Islet precursor cell (in vitro differentiated cells): ENCODE measurements around the gene FAM120B.

ENCODE experiments used
- DNase-seq: peaks from one replicate; pipeline ENCODE4 v3.0.0-alpha.2; 2018

The FAM120B gene

DNA sequence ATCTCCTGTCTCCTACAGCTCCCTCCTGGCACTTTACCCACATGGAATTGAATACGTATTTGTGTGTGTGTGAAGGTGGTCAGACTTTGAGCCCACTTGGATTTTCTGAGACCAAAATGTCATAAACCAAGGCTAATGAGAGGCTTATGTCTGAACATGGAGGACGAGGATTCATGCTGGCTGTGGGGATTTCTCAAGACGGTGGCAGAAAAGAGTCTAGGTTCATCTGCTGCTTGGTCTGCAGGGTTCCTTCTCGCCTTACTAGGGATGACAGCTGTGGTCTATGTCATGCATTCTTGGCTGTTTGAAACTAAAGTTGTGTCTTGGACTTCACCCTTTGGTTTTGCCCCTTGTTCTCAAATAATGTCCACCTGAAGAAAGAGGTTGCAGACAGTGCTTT is 58.6 kb downstream of the FAM120B start:
- DNase-seq = no peak

DNA sequence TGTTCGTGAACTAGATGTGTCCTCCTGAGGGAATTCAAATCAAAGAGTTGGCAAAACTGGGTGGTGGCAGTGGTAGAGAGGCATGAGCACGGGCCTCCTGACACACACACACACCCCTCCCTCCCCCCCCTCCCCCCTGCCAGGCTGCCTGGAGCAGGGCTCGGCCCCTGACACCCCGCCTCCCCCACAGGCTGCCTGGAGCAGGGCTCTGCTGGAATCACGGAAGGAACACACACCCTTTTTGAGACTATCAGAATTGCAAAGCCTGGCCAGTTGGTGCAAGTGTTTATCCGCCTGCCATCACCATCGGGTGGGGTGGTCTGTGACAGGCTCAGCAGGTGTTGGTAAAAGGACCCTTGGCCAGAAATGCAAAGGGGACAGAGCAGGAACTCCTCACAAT is 59.0 kb downstream of the FAM120B start:
- no peak for DNase-seq

DNA sequence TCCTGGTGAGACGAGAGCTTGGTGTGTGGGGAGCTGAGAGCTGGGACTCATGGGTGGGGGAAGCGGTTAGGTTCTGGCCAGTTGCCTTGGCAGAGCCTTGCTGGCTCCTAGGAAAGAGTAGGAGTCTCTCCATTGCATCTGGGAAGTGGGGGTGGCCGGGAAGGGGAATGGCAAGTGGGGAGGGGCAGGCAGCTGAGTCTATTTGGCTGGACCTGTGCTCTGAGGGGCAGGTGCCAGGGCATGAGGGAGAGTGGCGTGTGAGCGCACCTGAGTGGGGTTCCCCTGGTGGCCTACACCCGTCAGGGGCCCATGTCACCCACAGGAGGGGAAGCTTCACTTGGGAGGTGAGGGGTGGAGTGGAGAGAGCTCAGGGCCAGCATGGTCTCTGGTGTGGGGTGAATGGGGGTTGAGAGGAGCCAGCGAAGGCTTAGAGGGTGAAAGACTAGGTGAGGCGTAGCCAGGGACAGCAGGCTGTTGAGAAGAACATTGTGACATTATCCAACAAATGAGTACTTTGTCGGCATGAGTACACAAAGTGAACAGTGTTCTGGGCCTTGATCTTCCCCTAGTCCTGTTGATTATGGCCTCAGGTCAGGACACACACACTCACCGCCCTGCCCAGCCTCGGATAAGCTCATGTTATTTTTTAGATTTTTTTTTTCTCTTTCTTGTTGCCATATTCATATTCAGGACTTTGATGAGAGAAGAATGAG is 59.8 kb downstream of the FAM120B start:
- no peak for DNase-seq

DNA sequence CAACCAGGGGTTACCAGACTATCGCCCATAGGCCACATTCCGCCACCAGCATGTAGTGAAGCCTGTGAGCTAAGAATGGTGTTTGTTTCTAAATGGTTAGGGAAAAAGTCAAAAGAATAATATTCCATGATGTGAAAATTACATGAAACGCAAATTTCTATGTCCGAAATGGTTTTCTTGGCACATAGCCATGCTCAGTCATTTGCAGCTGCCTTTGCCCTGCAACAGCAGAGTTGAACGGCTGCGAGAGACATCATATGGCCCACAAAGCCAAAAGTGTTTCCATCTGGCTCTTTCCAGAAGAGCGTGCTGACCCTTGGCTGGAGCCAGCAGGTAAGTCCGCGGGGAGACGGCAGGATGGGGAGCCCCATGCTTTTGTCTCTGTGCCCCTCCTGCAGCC is 60.7 kb downstream of the FAM120B start:
- DNase-seq = no peak

DNA sequence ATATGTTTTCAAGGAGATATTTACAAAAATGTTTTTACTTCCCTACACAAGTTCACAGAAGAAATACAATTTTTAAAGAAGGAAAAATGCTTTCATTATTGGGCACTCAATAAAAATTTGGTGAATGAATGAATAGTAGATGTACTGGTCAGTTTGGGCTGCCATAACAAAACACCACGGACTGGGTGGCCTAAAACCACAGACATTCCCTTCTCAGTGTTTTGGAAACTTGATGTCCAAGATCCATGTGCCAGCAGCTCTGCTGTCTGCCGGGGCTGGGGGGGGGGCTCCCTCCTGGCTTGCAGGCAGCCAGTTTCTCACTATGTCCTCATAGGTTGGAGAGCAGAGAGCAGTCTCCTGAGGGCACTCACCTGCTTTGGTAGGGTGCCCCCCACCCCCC is 62.0 kb downstream of the FAM120B start:
- DNase-seq = no peak

DNA sequence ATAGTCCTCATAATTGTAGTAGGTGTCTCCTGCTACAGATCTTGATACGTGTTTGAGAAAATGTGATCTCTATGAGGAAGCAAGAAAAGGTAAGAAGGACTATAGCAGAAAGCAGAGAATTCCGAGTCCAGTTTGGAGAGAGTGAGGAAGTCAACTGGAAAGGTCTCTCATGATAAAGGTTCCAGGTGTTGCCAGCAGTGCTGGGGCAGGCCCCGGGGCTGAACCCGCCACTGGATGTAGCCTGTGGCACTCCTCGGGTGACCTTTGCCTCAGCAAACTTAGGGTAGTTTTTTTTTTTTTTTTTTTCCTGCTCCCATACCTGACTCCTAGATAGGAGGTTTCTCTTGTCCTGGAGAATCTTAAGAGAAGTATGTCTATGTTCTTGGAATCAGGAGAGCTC is 62.8 kb downstream of the FAM120B start:
- no peak for DNase-seq

- DNase-seq = no peak
Observed at GRCh38 chr6:170370416-170370815, 63.9 kb downstream of the FAM120B start.

DNA sequence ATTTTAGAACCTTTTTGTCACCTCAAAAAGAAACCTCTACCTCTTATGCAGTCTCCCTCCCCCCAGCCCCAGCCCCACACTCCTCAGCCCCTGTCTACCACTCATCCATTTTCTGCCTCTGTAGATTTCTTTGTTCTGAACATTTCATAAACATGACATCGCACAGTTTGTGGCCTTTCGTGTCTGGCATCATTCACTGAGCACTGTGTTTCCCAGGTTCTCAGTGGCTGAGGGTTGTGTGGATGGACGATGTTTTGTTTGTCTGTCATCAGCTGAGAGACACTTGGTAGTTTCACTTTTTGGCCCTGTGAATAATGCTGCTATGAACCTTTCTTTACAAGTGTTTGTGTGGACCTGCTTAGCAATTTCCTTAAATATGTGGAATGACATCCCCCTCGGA is 64.5 kb downstream of the FAM120B start:
- no peak for DNase-seq

GRCh38 chr6:170371588-170371987 is 65.0 kb downstream of the FAM120B start:
- peak; percentile 73 for DNase-seq

DNA sequence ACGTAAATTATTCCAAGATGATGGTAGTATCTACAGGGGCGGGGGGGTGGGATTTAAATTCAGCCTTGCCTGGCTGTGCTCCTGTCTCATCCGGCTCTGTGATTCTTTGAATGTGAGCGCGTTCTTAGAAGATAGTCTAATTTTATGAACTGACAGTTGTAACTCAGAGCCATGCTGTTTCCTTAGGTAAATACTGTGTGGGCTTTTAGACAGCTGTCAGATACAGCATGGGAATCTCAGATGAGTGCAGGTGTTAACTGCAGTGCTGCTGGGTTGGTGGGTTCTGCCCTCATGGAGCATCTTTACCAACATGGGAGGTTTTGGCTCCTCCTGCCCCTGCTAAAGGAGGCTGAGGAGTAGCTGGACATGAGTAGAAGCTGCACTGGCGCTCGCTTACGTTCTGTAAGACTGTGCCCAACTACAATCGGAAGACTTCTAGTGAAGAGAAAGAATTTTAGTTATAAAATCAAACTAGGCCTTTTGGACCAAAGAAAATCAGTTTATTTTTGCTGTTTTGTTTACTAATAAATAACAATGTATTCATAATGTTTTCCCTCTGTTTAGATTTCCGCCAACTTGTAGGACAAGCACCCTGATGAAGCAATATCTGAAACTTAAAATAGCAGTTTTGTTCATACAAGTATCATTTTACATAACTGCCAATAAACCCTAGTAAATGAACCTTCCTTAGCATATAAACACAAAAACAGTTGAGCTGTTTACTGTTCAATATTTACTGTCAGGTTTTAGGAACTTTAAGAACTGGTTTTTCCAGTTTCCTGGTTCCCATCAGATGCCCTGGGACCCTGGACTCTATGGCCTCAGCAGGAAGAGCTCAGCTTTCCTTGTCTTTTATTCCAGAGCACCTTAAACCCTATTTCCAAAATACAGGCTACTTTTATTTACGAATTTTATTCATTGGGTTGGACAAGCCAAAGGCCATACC is 66.1 kb downstream of the FAM120B start:
- DNase-seq = no peak

DNA sequence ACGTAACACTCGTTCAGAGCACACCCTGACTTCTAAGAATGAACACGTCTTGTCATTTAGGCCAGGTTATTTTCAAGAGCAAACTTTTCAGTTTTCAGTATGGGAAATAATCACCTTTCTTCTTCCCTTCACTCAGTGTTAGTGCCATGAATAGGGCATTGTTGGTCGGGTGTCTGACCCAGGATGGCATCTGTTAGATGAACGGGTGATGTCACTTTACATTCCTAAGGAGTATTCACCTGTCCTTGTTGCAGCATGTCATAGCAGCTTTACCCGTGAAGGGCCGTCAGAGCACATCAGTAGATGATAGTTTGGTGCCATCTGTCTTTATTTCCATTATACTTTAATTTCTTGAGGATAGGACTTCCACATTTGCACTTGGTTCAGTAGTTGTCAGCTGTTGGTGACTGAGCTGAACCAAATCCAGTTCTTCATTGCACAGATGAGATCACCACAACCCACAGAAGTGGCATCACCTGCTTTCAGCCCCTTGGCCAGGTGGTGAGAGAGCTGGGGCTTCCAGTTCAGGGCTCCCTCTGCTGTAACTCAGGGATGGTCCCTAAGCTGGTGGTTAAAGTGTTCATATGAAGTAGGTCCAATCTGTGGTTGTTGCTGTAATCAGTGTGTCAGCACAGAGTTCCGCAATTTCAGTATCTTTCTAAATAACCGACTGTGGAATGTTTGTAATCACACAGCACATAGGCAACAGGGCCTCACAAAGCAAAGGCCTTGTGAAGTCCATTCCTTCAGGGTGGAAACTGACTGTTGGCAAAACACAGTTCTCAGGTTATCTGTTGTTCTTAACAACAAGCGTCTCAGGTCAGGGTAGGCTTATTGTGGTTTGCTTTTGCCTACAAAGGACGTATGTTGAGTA is 68.2 kb downstream of the FAM120B start:
- DNase-seq = no peak

DNA sequence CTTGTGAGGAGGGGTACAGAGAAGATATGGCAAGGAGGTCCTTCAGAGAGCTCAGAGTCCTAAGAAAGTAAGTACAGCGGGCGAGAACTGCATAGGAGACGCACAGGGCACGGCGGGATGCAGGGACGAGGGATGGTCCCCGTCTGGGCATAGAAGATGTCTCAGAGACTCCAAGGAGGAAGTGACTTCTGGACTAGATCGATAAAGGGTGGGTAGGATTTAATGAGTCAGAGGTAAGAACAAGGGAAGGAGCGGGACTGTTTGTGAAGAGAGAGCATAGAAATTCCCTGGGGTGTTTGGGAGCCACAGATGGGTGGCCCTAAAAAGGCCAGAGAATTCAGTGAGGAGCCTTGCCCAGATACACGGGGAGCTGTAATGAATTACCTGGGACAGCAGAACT is 69.1 kb downstream of the FAM120B start:
- DNase-seq = no peak

DNA sequence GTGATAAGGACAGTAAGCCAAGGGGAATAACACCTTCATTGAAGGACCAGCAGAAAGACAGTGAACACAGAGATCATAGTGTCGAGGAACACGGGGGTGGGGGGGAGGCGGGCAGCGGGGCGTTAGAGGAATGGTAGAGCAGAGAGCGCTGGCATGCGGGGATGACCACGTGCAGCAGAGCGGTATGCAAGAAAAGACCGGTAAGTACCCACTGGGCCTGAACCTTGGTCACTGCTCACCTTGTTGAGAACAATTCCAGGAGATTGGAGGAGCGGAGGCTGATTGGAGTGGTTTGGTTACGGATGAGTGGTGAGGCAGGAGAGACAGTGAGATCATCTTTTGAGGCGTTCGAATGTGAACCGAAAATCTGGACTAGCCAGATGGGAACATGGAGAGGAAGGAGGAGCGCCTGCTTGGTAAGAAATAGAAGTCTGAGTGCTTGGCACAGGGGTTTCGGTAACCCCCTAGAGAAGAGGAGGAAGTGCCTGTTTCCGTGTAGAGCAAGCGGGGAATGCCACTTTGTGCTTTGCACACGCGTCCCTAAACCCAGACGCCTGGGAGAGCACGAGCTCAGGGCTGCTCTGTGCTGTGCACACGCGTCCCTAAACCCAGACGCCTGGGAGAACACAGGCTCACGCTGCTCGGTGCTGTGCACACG is 70.0 kb downstream of the FAM120B start:
- no peak for DNase-seq

- no peak for DNase-seq
Observed at GRCh38 chr6:170378502-170378901, 71.9 kb downstream of the FAM120B start.

DNA sequence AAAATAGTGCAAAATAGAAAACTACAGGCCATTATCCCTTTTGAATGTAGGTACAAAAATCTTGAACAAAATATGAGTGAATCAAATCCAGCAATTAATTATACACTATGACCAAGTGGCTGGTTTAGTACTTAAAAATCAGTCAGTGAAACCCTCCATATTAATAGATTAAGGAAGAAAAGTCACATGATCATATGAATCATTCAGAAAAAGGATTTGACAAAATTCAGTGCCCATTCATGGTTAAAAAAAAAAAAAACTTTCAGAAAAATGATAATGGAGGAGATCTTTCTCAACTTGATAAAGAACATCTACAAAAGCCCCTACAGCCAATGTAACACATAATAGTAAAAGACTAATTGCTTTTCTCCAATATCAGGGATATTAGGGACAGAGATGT is 75.0 kb downstream of the FAM120B start:
- no peak for DNase-seq

- no peak for DNase-seq
Observed at GRCh38 chr6:170383466-170384035, 77.0 kb downstream of the FAM120B start.

DNA sequence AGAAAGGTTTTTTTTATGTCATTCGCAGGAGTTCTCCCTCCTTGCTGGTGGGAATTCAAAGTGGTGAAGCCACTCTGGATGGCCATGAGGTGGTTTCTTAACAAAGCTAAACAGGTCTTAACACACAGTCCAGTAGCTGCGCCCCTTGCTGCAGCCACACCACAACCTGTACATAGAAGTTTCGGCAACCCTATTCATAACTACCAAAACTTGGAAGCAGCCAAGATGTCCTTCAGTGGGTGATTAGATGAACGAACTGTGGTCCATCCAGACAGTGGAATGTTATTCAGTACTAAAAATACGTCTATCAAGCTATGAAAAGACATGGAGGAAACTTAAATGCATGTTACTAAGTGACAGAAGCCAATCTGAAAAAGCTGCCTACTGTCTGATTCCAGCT is 78.9 kb downstream of the FAM120B start:
- DNase-seq = no peak

DNA sequence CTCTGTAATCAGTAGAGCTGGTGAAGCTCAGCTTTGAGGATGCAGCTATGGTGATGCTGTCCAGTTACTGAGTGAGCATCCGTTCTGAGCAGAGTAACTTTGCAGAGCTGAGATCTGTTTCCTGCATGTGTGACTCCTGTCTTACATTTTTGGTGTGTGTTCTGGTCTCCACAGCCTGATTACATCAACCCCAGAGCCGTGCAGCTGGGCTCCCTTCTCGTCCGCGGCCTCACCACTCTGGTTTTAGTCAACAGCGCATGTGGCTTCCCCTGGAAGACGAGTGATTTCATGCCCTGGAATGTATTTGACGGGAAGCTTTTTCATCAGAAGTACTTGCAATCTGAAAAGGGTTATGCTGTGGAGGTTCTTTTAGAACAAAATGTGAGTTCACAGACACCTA is 81.6 kb downstream of the FAM120B start:
- DNase-seq = no peak

- DNase-seq = no peak
Observed at GRCh38 chr6:170393033-170393432, 86.5 kb downstream of the FAM120B start.

DNA sequence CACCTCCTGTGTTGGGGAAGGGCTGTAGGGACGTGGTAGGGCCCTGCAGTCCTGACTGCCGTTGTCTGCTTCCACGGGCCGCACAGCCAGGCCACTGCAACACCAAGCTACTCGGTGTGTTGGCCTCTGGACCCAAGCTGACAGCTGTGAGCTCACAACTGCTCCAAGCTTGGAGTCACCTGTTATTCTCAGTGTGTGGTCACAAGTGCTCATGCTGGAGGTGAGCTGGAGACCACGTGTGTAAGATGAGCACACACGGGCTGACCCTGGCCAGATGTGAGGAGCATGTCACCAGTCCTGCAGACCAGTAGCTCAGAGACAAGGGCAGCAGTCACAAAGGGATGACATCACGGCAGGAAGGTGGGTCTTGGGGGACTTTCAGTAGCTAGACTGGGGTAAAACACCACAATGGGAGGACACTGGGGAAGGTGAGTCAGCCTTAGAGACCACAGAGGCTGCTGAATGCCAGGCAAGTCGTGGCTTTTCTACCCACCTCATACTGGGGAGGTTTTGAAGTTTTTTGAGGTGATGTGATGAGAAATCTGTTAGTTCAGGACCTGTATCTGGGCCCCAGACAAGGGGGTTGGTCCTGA is 87.3 kb downstream of the FAM120B start:
- DNase-seq = no peak

GRCh38 chr6:170394980-170395379 is 88.4 kb downstream of the FAM120B start:
- DNase-seq = no peak
